ENCODE measurements around the gene MPDU1. TPM values are rescaled to one million over a fixed set of nuclear protein-coding genes. Genes with fewer than 3 reads are reported as not detected.

Gene MPDU1
- total and polyA plus RNA-seq, 2 experiments from 2014 or later = 86.9 to 90.9 TPM

DNA sequence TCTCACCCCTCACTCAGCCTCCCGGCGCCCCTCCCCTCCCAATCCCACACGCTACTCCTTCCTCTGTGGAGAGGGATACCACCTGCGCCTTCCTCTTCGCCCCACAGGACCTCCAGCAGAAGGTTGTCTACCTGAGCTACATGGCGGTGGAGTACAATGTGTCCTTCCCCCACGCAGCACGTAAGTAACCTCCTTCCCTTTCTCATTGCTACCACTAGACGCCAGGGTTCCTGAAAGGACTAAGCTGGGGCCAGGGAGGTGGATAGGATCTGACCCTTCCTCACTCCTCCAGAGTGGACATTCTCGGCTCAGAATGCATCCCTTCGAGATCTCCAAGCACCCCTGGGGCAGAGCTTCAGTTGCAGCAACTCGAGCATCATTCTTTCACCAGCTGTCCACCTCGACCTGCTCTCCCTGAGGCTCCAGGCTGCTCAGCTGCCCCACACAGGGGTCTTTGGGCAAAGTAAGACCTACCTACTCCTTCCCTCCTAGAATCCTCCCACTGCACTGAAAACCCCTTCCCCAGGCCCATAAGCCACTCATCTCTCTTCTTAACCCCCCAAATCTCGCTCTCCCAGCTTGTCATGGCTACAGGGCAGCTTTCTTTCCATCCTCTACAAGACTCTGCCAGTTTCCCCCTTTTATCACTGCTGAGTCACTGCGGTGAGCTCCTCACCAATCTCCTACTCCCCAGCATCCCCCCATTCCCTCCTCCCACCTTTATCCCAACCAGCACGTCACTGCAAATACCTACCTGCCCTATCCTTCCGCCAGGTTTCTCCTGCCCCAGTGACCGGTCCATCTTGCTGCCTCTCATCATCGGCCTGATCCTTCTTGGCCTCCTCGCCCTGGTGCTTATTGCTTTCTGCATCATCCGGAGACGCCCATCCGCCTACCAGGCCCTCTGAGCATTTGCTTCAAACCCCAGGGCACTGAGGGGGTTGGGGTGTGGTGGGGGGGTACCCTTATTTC lies 2.8 kb upstream of the MPDU1 start:
- Histone ChIP-seq H3K36me3 (peaks cover 36% of the 10 kb centered on the region), H3K27me3 (no peaks in the 10 kb centered on the region), H3K9me3 (ENCODE audit: low read depth) (no peaks in the 10 kb centered on the region), H3K4me1 (ENCODE audit: low read depth) (peaks cover 16% of the 10 kb centered on the region), H3K27ac (peak overlapping the region; percentile 83), H3K4me3 (no peak overlapping the region)
- no peak for DNase-seq (ENCODE audit: low read depth in 1 of 2, low spot score in 1 of 2)
- TF ChIP-seq, protein P1, sequence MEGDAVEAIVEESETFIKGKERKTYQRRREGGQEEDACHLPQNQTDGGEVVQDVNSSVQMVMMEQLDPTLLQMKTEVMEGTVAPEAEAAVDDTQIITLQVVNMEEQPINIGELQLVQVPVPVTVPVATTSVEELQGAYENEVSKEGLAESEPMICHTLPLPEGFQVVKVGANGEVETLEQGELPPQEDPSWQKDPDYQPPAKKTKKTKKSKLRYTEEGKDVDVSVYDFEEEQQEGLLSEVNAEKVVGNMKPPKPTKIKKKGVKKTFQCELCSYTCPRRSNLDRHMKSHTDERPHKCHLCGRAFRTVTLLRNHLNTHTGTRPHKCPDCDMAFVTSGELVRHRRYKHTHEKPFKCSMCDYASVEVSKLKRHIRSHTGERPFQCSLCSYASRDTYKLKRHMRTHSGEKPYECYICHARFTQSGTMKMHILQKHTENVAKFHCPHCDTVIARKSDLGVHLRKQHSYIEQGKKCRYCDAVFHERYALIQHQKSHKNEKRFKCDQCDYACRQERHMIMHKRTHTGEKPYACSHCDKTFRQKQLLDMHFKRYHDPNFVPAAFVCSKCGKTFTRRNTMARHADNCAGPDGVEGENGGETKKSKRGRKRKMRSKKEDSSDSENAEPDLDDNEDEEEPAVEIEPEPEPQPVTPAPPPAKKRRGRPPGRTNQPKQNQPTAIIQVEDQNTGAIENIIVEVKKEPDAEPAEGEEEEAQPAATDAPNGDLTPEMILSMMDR (IDR thresholded peaks at IDR 0.05; ENCODE audit: low read depth, low read length) = no peak

DNA sequence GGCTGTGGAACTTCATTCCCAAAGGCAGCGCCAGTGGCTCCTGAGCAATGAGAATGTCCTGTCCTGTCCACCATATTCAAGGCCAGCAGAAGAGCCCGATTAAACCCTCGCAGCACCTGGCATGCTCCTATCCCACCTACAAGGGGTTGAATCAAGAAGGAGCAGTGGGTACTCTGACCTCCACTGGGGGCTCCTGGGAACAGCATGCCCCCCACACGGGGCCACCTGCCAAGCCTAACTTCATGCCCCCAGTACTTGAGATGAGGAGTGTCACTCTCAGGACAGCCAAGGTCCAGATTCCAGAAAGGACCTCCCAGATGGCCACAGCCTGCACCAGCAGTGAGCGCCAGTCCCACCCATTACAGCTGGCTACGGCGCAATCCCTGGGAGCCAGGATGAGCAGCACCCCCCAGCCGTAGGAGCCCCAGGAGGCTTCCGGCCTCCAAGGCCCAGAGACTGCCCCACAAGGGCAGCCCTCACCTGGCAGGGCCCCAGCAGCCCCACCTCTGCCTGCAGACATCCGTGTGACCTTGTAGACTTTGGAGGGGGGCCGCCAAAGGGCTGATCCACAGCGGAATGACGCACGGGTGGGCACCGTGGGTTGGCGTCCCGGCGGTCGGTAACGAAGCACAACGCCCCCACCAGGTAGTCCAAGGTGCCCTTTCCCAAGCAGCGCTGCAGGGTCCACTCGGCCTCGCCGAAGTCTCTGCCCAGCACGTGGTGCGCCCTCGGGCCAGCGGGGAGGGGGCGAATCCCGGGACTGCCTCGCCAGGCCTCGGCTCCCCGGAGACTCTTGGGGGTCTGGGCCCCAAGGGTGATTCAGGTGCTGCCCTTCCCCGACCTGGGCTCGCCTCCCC lies 1.0 kb upstream of the MPDU1 start:
- H3K4me3 ChIP-seq = no peak overlapping the region
- H3K27me3 ChIP-seq = no peaks in the 10 kb centered on the region
- H3K27ac ChIP-seq = peak overlapping the region; percentile 97
- H3K36me3 ChIP-seq = peaks cover 18% of the 10 kb centered on the region
- no peaks in the 10 kb centered on the region for H3K9me3 ChIP-seq (ENCODE audit: low read depth)
- H3K4me1 ChIP-seq (ENCODE audit: low read depth) = peaks cover 16% of the 10 kb centered on the region
- DNase-seq (ENCODE audit: low read depth in 1 of 2, low spot score in 1 of 2) = no peak
- TF ChIP-seq, protein P1 (IDR thresholded peaks at IDR 0.05; ENCODE audit: low read depth, low read length) = no peak

DNA sequence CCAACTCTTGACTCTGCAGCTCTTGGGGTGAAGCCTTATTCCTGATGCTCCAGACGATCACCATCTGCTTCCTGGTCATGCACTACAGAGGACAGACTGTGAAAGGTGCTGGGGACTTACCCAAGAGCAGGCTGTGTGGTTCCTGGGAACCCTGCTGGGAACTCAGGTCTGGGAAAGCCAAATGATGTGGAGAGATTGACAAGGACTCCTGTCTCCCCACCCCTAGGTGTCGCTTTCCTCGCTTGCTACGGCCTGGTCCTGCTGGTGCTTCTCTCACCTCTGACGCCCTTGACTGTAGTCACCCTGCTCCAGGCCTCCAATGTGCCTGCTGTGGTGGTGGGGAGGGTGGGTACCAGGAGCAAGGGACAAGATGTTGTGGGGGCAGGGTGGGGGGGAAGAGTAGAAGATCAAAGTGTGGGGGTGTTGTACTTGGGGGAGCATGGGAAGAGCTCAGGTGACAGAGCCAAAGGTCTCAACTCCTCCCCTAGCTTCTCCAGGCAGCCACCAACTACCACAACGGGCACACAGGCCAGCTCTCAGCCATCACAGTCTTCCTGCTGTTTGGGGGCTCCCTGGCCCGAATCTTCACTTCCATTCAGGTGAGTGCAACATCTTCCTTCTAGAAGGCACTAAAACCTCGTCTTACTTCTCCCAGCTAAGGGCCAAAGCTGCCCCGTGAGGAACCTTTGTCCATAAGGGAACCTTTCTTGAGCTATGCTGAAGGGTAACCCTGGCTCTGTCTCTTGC lies 3.2 kb downstream of the MPDU1 start:
- Histone ChIP-seq H3K27me3 (no peaks in the 10 kb centered on the region), H3K4me3 (no peak overlapping the region), H3K27ac (no peak overlapping the region), H3K36me3 (peaks cover 2% of the 10 kb centered on the region), H3K9me3 (ENCODE audit: low read depth) (no peaks in the 10 kb centered on the region), H3K4me1 (ENCODE audit: low read depth) (peaks cover 16% of the 10 kb centered on the region)
- DNase-seq (ENCODE audit: low read depth in 1 of 2, low spot score in 1 of 2) = peak in 1 of 2 donors; percentile 40
- TF ChIP-seq, protein P1 (IDR thresholded peaks at IDR 0.05; ENCODE audit: low read depth, low read length) = no peak

DNA sequence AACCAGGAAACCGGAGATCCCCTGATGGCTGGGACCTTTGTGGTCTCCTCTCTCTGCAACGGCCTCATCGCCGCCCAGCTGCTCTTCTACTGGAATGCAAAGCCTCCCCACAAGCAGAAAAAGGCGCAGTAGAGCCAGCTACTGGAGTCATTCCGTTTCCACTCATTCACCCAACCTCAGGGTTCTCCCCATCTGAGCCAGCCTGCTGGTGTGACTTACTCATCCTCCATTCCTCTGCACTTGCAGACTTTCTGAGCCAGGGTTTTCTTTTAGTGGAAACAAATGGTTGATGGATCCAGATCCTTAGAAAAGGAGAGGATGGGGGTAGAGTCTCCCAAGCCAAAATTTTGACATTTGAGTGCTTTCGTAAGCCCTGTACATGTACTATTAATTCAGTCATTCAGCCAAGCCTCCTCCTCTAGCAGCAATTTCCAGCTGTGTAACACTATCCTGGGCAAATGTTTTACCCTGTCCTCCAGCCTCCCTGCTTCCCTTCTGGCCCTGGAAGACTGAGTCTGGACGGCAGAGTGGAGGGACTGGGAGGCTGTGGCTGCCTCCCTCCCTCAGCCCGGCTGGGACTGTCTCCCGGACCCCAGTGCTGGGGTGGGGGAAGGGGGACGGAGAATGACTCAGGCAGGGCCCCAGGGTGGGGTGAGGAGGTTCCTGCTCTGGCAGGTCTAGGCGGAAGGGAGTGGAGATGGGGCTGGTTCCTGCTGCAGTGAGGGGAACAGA lies 3.9 kb downstream of the MPDU1 start:
- Histone ChIP-seq H3K36me3 (peaks cover 9% of the 10 kb centered on the region), H3K4me1 (ENCODE audit: low read depth) (peaks cover 15% of the 10 kb centered on the region), H3K4me3 (no peak overlapping the region), H3K27ac (no peak overlapping the region), H3K9me3 (ENCODE audit: low read depth) (no peaks in the 10 kb centered on the region), H3K27me3 (no peaks in the 10 kb centered on the region)
- TF ChIP-seq, protein P1 (IDR thresholded peaks at IDR 0.05; ENCODE audit: low read depth, low read length) = no peak
- peak in 1 of 2 donors; percentile 76 for DNase-seq (ENCODE audit: low read depth in 1 of 2, low spot score in 1 of 2)

Measured in cardiac muscle cell (in vitro differentiated cells and primary cell).